MCF 10A (cell line): ENCODE data around the gene KCNJ16. TPM values are rescaled to one million over a fixed set of nuclear protein-coding genes. Genes with fewer than 3 reads are reported as not detected.

ENCODE experiments used
- BruUV-seq: library from RNA; stranded (reverse); fragments of 400-500 nt; replicated peaks from 2 replicates; lab custom pipeline; 2021; lab: Mats Ljungman, UMichigan
- CTCF ChIA-PET: fragments of 300-600 bp; sonication (Branson Sonifier 250); formaldehyde crosslinking; extraction: SDS; loops from one replicate; lab custom pipeline; 2021; ENCODE audit warnings: antibody characterized with exemption, inconsistent platforms; lab: Yijun Ruan, JAX
- POLR2A ChIA-PET: fragments of 300-600, 350-650 bp; sonication (Branson Sonifier 250); formaldehyde crosslinking; extraction: SDS; loops from one replicate; lab custom pipeline; 2020; ENCODE audit warnings: antibody characterized with exemption, inconsistent platforms; lab: Yijun Ruan, JAX
- DNase-seq: peaks from one replicate; pipeline ENCODE4 v3.0.0-alpha.2; 2018; ENCODE audit not compliant: unreplicated experiment
- H3K27ac Mint-ChIP-seq: one replicate; pipeline ENCODE4 v1.8.0; 2022; ENCODE audit warnings: mild to moderate bottlenecking, low read depth, mixed read lengths; ENCODE audit not compliant: unreplicated experiment
- H3K27me3 Mint-ChIP-seq: one replicate; pipeline ENCODE4 v1.8.0; 2022; ENCODE audit warnings: mixed read lengths; ENCODE audit not compliant: insufficient read depth, unreplicated experiment
- H3K36me3 Mint-ChIP-seq: one replicate; pipeline ENCODE4 v1.8.0; 2022; ENCODE audit warnings: mild to moderate bottlenecking, moderate library complexity, mixed read lengths; ENCODE audit not compliant: insufficient read depth, unreplicated experiment
- H3K4me1 Mint-ChIP-seq: one replicate; pipeline ENCODE4 v1.8.0; 2022; ENCODE audit warnings: mixed read lengths; ENCODE audit not compliant: insufficient read depth, unreplicated experiment
- H3K4me3 Mint-ChIP-seq: one replicate; pipeline ENCODE4 v1.8.0; 2022; ENCODE audit warnings: mild to moderate bottlenecking, moderate library complexity, mixed read lengths; ENCODE audit not compliant: unreplicated experiment
- H3K9me3 Mint-ChIP-seq: one replicate; pipeline ENCODE4 v1.8.0; 2022; ENCODE audit warnings: mixed read lengths; ENCODE audit not compliant: unreplicated experiment
- intact Hi-C: fragments of 100-400 bp; cut with micrococcal nuclease; formaldehyde crosslinking; loops from 2 replicates; pipeline ENCODE4 v1.14.1; 2022
- total RNA-seq: library from RNA; stranded (reverse); gene quantifications from 2 replicates; pipeline ENCODE4 v1.2.3, GENCODE V29; 2022
- TF ChIP-seq, protein P1 (sequence below): fragments of 200-600 bp; IDR thresholded peaks from one replicate; pipeline ENCODE4 v1.8.0; 2022; ENCODE audit warnings: antibody characterized with exemption, mild to moderate bottlenecking; ENCODE audit not compliant: unreplicated experiment

Gene KCNJ16
- total RNA-seq, 1 experiment from 2014 or later = 0.42 TPM

DNA sequence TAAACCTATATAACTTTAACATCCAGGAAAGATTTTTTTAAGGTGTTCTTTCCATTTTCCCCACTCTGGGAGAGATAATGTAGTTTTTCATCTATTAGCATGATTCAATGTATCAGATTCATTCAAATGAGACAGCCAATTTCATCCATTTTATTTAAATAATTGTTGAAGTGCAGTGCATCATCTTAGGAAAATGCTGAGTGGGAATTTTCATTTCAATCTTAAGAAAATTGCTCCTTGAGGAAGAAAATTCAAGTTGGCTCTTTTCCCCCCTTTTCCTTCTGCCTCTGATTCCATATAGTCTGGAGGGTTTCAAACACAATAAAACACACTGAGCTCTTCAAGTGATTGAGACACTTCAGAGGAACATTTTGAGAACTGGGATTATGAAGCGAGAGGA is 3.4 kb upstream of the KCNJ16 start:
- Mint-ChIP-seq H3K4me3 (no peak overlapping the region), H3K27me3 (no peaks in the 10 kb centered on the region), H3K27ac (no peak overlapping the region), H3K9me3 (no peaks in the 10 kb centered on the region), H3K36me3 (no peaks in the 10 kb centered on the region), H3K4me1 (peaks cover 27% of the 10 kb centered on the region)
- TF ChIP-seq, protein P1, sequence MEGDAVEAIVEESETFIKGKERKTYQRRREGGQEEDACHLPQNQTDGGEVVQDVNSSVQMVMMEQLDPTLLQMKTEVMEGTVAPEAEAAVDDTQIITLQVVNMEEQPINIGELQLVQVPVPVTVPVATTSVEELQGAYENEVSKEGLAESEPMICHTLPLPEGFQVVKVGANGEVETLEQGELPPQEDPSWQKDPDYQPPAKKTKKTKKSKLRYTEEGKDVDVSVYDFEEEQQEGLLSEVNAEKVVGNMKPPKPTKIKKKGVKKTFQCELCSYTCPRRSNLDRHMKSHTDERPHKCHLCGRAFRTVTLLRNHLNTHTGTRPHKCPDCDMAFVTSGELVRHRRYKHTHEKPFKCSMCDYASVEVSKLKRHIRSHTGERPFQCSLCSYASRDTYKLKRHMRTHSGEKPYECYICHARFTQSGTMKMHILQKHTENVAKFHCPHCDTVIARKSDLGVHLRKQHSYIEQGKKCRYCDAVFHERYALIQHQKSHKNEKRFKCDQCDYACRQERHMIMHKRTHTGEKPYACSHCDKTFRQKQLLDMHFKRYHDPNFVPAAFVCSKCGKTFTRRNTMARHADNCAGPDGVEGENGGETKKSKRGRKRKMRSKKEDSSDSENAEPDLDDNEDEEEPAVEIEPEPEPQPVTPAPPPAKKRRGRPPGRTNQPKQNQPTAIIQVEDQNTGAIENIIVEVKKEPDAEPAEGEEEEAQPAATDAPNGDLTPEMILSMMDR = no peak
- no TSS peak for BruUV-seq
- ChIA-PET CTCF (no interaction called here), POLR2A (interaction anchor here (1.0 kb wide), 1 partner anchor 9 kb away, joined by 4 read pairs; no protein-coding TSS in a partner anchor)
- DNase-seq = no peak
- intact Hi-C loops = no loop called here

DNA sequence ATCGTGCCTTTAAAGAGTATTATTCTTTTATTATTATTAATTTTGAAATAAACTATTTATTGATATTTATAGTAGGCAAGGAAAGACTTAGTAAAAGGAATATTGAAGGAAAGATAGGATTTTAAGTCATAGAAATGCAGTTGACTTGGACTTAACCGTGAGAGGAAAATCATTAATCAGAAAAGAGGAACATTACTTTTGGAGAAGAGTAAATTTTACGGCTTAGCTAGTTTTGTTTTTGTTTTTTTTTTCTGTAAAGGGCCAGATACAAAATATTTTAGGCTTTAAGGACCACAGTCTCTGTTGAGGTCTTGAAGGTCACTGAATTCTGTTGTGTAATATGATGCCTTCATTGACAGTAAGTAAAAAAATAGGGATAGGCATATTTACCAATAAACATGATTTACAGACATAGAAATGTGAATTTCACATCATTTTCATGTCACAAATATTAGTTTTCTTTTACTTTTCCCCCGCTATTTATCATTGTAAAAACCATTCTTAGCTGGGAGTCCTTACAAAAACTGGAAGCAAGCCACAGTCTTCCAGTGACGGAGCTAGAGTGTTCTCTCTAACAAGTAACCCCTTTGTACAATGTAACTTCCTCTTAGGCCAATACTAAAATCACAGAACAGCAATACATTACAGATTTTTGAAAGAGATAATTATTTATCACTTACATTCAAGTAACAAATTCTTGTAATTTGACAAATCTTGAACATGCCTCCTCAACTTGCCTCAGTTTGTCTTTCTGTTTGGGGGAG is 2.3 kb upstream of the KCNJ16 start:
- BruUV-seq = no TSS peak
- TF ChIP-seq, protein P1 = no peak
- no peak overlapping the region for H3K4me3 Mint-ChIP-seq
- peaks cover 38% of the 10 kb centered on the region for H3K4me1 Mint-ChIP-seq
- CTCF ChIA-PET = interaction anchor here (0.6 kb wide), 1 partner anchor 513 kb away, joined by 3 read pairs; no protein-coding TSS in a partner anchor
- peak overlapping the region; percentile 70 for H3K27ac Mint-ChIP-seq
- POLR2A ChIA-PET = interaction anchor here (0.7 to 1.1 kb wide), 4 partner anchors 10 to 504 kb away, joined by 3 to 4 read pairs (median 3); no protein-coding TSS in a partner anchor
- DNase-seq = no peak
- H3K9me3 Mint-ChIP-seq = no peaks in the 10 kb centered on the region
- H3K27me3 Mint-ChIP-seq = no peaks in the 10 kb centered on the region
- no peaks in the 10 kb centered on the region for H3K36me3 Mint-ChIP-seq
- intact Hi-C loops = no loop called here

DNA sequence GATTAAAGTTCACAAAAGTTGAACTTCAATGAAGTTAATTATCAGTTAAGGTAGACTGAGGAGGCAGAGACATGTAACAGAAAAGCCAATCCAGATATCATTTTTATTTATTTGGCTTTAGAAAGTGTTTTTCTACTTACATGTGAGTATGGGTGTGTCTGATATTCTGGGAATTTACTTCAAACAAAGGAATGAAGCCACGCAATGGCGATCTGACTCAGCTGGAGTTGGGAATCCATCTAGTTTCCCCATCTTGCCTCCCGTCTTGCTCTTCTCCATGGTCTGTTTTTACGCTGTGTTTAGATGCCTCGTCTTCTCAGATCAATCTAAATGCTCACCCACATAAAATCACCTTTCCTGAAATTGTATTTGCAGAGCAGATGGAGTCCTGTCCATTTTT is 1.7 kb upstream of the KCNJ16 start:
- no peaks in the 10 kb centered on the region for H3K9me3 Mint-ChIP-seq
- H3K27ac Mint-ChIP-seq = peak overlapping the region; percentile 70
- H3K27me3 Mint-ChIP-seq = no peaks in the 10 kb centered on the region
- BruUV-seq = no TSS peak
- intact Hi-C loops = no loop called here
- H3K4me3 Mint-ChIP-seq = no peak overlapping the region
- H3K36me3 Mint-ChIP-seq = no peaks in the 10 kb centered on the region
- TF ChIP-seq, protein P1 = no peak
- no peak for DNase-seq
- ChIA-PET CTCF (interaction anchor here (0.8 kb wide), 1 partner anchor 1240 kb away, joined by 4 read pairs; no protein-coding TSS in a partner anchor), POLR2A (interaction anchor here (0.7 to 1.1 kb wide), 2 partner anchors 9 to 17 kb away, joined by 3 read pairs; no protein-coding TSS in a partner anchor)
- H3K4me1 Mint-ChIP-seq = peaks cover 39% of the 10 kb centered on the region

DNA sequence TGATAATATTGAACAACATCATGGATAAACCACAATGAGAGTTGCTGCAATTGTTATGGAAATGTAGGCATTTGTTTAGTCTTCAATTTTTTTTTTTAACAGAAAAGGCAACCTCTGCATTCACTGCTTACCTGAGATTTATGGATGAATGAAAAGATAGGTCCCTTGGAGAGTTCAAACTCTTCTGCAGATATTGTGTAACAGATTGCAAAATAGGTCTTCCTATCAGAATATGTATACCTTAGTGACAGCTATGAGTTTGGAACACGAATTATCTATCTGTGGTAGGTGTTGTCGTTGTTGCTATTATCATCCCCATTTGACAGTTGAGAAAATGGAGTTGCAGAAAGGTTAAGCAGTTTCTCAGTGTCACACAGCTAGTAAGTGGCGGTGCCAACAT is 1.2 kb upstream of the KCNJ16 start:
- POLR2A ChIA-PET = interaction anchor here (1.0 kb wide), 1 partner anchor 64 kb away, joined by 3 read pairs; no protein-coding TSS in a partner anchor
- intact Hi-C loops = no loop called here
- H3K36me3 Mint-ChIP-seq = no peaks in the 10 kb centered on the region
- TF ChIP-seq, protein P1 = no peak
- H3K4me1 Mint-ChIP-seq = peaks cover 39% of the 10 kb centered on the region
- H3K4me3 Mint-ChIP-seq = no peak overlapping the region
- no peak for DNase-seq
- CTCF ChIA-PET = interaction anchor here (0.8 kb wide), 1 partner anchor 1241 kb away, joined by 4 read pairs; no protein-coding TSS in a partner anchor
- no peaks in the 10 kb centered on the region for H3K27me3 Mint-ChIP-seq
- no TSS peak for BruUV-seq
- H3K27ac Mint-ChIP-seq = peak overlapping the region; percentile 70
- H3K9me3 Mint-ChIP-seq = no peaks in the 10 kb centered on the region
